Subcutaneous adipose tissue (tissue), 4 donors: ENCODE data around the gene ANTXR1. TPM values are rescaled to one million over a fixed set of nuclear protein-coding genes. Genes with fewer than 3 reads are reported as not detected.

Source experiments
- total RNA-seq, 4 donors: library from RNA; depleted of rRNA; stranded (reverse); fragments of >200 nt; gene quantifications; one replicate each; pipeline ENCODE4 v1.1.0, GENCODE V29; 2016
- TF ChIP-seq, protein P1 (sequence below): fragments of 450-650 bp; IDR thresholded peaks from one replicate; pipeline ENCODE4 v1.5.1; 2016; ENCODE audit warnings: low read depth, mild to moderate bottlenecking, control low read depth, antibody characterized with exemption, moderate library complexity

Gene ANTXR1
- total RNA-seq, 4 donors from 2014 or later: 45.4 to 88.7 (median 67.0) TPM

DNA sequence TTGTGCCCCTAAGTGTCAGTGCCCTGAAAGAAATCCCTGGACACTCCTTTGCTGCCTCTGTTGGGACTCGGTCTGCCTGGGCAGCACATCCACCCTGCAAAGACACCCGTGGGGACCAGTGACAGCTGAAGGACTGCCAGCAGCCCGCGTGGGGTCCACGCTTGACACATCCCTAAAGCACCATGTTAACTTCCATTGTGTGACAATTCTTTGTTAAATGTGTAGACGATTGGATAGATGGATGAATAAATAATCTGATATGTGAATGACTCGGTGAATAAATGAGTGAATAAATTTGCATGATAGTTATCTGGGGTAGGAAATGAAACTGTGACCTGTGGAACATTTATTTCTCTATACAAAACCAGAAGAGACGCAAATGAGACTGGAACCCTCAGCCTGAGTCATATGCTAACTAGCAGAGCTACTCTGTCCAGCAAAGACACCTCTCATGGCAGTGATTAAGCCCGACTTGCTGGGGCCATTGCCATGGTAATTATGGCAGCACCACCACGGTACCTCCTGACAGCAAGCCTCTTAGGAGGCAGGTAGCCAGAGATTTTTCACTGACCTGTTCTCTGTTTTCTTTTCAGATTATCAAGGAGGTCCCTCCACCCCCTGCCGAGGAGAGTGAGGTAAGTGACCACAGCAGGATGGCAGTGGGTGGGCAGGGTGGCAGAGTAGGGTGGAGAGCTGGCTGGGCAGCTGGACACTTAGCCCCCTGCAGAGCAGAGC, 156.8 kb downstream of the ANTXR1 start:
- TF ChIP-seq, protein P1, sequence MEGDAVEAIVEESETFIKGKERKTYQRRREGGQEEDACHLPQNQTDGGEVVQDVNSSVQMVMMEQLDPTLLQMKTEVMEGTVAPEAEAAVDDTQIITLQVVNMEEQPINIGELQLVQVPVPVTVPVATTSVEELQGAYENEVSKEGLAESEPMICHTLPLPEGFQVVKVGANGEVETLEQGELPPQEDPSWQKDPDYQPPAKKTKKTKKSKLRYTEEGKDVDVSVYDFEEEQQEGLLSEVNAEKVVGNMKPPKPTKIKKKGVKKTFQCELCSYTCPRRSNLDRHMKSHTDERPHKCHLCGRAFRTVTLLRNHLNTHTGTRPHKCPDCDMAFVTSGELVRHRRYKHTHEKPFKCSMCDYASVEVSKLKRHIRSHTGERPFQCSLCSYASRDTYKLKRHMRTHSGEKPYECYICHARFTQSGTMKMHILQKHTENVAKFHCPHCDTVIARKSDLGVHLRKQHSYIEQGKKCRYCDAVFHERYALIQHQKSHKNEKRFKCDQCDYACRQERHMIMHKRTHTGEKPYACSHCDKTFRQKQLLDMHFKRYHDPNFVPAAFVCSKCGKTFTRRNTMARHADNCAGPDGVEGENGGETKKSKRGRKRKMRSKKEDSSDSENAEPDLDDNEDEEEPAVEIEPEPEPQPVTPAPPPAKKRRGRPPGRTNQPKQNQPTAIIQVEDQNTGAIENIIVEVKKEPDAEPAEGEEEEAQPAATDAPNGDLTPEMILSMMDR: no peak

DNA sequence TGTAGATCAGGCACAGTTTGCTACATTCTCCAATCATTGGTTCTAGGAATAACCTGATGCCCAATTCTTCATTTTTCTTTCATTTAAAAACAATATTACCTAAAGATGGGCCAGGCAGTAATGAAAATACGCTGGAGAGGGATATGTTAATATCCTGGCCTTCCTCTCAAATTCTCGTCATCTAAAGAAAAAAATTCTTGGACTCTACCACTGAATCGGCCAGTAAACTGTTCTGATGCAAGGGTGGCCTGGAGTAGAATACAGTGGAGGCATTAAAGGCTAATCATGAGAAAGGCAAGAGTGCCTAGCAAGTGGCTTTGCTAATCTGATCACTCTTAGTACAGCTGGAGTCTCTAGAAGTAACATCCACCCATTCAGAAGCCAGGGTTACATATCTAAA, 157.7 kb downstream of the ANTXR1 start:
- TF ChIP-seq, protein P1: no peak

DNA sequence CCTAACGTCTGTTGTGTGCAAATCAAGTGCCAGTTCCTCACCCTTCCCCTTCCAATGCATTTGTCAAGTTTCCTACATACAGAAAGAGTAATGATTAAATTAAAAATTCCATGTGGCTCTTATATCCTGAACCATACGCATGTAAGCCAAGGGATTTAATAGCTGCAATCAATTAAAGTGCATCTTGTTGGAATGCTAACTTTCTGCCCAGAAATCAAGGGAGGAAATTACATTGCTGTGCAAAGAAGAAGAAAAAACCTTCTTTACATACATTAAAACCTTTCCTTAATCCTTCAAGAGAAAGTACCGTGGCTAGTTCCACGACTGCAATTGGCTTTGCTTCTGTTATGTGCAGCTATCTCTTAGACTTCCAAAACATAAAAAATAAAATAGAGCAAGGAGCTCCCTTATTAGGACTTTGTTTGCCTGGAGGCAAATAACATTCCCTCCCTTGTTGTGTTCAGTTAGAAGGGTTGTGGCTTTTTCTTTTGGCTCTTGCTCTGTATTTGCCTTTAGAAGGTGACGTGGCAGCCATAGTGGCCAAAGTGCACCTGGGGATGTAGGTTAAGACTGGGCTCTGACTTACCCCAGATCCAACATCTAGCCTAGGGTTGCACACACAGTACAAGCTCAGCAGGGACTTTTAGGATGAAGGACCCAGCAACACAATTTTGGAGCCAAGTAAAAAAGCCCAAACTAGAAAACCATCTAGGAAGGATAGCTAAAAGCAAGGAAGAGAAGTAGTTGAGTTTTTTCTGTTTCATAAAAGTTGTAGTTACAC, 158.3 kb downstream of the ANTXR1 start:
- TF ChIP-seq, protein P1: no peak

DNA sequence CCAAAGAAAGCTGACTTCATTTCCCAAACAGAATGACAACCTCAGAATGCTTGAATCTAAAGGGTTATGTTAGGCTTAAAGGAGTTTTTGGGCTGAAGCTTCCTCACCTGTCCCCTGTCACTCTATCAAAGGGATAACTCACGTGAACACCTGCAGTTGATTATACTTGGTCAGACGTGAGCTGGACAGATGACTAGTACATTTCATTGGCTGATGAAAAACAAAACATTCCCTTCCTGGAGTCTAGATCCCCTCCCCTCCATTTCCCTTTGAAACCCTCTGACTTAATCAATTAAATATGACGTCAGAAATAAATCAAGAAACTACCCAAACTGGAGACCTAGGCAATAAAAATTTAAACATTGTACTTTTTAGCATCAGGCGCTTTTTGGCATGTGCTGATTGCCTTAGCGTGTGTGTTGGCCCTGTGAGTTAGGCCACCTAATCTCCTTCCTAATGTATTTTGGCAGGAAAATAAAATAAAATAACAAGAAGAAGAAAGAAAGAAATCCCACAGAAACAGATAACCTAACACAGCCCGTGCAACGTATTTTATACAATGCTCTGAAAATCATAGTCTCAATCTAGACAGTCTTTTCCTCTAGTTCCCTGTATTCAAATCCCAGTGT, 159.0 kb downstream of the ANTXR1 start:
- TF ChIP-seq, protein P1: no peak

DNA sequence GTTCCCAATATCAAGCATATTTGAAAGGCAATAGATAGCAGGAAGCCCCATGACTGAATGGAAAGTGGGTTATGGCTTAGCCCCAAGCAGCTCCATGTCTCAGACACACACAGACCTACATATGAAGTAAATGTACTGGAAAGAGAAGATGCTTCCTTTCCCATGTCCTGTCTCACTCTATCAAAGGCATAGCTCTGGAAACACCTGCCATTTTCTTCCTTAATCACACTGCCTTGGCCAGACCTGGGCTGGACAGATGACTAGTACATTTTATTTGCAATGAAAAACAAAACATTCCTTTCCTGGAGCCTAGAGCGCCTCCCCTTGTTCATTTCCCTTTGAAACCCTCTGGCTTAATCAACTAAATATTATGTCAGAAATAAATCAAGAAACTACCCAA, 160.7 kb downstream of the ANTXR1 start:
- TF ChIP-seq, protein P1: no peak

DNA sequence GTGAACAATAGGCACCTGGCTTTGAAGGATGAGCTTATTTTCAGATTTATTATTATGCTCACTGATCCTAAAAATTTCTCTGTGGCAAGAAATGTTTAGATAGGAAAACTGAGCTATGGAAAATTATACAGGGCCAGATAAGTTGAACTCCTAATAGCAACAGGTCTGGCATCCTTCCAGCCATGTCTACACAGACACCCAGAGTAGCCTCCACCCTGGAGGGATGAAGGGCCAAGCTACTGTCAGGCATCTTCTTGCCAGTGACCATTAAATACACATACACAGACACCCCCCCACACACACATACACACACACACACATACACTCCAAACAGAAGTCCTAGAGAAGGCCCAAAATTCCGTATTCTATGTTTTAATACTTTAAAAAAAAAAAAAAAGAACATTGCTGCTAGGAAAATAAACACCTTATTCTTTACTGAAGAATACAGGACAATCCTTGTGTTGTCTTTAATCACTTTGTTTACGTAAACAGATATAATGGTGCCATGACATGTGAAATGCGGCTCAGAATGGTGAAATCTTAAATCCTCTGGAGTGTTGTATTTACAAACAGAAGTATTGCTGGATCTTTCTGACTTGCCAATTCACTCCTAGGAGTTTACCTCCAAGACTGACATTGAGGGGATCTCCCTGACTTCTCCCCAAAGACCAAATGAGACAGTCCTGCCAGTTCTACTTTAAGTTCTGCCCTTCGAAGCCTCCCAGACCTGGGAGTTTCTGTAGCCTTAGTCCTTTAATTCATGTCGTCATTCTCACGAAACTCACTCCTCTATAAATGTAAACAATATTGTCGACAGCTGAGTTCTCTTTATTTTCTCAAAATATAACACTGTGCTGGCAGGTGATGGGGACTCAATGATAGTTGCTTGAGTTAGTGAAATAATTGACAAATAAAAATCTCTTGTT, 163.1 kb downstream of the ANTXR1 start:
- TF ChIP-seq, protein P1: no peak
